NCI-H2107 treated with DMSO at 0.1 percent for 48 hours (cell line): Measurements from ENCODE around the gene SLC38A9.
"Not testable (repeated sequence)": the region's sequence is repeated elsewhere in the genome, so short reads cannot be mapped to it uniquely, and the experiment has no call there.

ENCODE experiments used
- DNase-seq: peaks from one replicate; lab custom pipeline; 2025; ENCODE audit not compliant: unreplicated experiment; lab: John Stamatoyannopoulos, UW

The SLC38A9 gene, protein sequence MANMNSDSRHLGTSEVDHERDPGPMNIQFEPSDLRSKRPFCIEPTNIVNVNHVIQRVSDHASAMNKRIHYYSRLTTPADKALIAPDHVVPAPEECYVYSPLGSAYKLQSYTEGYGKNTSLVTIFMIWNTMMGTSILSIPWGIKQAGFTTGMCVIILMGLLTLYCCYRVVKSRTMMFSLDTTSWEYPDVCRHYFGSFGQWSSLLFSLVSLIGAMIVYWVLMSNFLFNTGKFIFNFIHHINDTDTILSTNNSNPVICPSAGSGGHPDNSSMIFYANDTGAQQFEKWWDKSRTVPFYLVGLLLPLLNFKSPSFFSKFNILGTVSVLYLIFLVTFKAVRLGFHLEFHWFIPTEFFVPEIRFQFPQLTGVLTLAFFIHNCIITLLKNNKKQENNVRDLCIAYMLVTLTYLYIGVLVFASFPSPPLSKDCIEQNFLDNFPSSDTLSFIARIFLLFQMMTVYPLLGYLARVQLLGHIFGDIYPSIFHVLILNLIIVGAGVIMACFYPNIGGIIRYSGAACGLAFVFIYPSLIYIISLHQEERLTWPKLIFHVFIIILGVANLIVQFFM

DNA sequence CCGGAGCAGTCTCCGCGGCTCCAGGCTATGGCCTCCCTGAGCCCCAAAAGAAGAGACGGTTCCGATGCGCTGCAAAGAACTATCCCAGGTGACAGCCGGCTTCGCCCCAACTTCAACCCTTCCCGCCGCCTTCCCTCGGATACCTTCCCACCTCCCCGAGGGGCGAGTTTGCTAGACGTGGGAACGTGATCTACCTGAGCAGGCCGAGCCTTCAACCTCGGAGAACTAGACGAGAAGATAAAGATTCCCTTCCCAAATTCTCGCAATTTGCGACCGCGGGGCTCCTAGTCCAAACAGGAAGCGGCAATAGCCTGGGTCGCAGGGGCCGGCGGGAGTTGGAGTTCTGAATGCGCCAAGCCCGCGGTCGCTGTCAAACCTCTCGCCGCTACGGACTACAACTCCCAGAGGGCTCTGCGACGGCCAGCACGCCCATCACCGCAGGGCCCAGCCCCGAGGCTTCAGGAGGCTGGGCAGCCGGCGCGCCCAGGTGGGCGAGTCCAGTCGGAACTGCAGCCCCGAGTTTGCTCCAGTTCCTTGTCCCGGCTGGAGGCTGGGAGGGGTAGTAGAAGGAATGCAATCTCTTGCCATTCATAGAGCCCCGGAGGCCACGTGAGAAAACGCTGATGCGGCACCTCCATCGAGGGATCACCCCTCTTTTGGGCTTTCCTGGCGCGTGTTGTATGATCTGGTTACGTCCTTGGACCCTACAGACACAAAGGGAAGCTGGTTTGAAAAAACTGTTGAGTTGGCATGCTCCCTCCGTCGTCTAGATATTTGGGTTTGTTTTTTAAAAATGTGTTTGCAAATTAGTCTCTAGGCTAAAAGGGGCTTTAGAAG lies at the start of gene SLC38A9:
TSS of gene SLC38A9 (minus strand) at position 302 of the 837 bp plus-strand sequence. CDS start 14,366 bp downstream, outside the sequence.
- DNase-seq = peak; percentile 79

DNA sequence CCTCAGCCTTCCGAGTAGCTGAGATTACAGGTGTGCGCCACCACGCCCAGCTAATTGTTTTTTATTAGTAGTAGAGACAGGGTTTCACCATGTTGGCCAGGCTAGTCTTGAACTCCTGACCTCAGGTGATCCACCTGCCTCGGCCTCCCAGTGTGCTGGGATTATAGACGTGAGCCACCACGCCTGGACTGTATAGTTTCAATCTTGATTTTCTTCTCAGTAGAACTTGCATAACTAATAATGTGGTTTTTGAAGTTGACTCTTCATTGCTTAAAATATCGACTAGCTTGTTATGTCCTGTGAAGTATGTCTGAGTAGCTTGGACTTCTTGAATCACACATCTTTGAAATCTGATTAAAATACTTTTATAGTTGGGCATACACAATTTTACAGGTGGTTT lies 49.6 kb upstream of the SLC38A9 start:
- not testable (repeated sequence) for DNase-seq

DNA sequence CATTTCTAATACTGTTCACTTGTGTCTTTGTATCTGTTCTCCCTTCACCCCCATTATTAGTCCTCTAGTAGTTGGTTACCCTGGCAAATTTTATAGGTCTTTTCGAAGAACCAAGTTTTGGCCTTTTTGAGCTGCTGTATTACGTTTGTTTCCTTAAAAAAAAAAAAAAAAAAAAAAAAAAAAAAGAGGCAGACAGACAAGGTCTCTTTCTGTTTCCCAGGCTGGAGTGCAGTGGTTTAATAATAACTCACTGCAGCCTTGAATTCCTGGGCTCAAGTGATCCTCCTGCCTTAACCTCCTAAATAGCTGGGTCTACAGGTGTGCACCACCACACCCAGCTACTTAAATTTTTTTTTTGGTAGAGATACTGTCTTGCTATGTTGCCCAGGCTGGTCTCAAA lies 46.6 kb upstream of the SLC38A9 start:
- no peak for DNase-seq

DNA sequence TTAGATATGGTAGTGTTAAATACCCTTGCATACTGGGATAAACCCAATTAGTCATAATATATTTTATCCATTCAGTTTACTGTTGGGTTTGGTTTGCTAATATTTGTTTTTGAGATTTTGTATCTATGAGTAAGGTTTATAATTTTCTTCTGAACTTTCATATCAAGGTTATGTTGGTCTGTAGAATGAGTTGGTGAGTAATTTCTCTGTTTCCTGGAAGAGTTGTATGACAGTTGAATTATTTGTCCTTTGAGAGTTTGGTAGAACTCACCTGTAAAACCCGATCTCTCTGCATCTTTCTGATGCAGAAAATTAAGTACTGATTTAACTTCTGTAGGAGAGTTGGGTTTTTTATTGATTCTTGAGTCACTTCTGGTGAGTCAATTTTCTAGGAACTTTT lies 46.1 kb upstream of the SLC38A9 start:
- no peak for DNase-seq

DNA sequence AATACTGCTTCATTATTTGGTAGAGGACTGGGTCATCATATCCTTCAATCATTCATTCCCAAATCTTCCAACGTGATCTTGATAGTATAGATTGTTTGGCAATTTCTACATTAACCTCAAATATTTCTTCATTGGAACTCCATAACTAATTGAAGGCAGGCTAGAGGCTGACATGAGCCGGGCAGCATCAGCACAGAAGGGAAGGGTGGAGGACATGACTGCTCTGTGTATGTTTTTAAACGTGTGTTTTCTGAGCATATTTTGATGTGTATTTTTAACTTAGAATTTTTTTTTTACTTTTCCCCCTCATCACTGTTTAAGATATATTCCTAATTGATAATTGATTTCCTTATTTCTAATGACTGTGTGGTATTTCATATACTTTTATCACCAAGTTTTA lies 38.4 kb upstream of the SLC38A9 start:
- DNase-seq = no peak

DNA sequence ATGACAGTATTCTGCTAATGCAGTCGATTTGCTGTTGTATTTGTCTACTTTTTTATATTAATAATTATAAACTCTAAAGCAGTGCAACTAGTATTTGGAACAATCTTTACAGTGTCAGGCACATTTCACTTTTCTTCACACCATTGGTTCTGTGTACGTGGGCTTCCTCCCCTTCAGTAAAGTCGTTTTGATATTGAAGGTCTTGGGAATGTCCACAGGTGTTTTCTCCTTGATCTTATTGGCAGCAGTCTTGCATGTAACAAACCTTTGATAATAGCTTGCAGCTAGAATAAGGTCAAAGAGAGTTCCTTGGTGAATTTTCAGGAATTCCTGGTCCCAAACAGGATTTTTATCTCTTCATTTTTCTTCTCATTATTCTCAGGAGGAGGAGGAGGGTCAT lies 37.9 kb upstream of the SLC38A9 start:
- no peak for DNase-seq

DNA sequence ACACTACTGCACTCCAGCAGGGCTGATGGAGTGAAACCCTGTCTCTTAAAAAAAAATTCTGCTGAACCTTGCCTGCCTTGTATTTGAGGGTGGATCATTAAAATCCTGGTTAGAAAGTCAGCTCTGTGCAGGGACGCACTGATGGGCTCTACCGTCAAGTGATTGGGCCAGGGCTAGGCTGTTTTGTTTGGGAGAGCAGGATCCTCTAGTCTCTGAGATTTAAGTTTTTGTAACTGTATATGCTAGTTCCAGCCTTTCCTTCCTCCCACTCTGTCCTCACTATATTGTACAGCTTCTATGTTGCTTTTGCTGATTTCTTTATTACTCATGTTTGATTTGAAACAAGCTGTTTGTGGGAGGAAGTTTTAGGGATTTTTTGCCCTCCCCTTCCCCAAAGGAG lies 37.3 kb upstream of the SLC38A9 start:
- DNase-seq = no peak

DNA sequence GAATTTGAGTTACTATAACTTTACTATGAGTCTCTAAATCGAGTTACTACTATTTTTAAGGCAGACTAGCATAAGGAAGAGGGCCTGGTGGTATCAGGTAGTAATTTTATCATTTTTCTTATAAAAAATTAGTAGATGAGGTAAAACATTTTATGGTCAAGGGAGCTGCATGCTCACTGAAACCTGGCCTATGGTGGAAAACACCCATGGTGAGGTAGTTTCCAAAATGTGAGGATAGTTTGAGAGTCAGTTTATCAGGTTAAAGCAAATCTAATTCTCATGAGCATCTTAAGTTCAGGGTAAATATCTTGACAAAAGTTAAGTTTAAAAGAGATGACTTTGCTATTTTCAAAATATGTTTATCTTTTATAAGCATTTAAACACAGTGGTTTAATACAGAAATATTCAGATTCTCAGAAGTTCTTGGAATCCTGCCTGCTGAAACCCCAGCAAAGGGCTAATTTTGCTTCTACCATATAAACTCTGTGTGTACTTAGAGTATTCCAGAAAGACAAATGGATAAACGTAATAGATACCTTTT lies 35.7 kb upstream of the SLC38A9 start:
- no peak for DNase-seq

DNA sequence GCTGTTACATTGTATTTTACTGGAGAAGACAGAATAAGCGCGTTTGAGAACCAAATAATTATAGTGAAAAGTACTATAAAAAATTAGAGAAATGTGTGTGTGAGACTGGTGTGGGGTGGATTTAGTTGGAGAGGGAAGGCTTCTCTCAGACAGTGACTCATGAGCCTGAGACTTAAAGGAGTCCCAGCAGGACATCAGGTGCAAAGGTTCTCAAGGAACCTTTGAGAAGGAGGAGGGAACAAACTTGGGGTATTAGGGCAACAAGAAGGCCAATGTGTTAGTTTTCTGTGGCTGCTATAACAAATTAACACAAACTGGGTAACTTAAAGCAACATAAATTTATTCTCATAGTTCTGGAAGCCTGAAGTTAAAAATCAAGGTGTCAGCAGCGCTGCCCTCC lies 30.7 kb upstream of the SLC38A9 start:
- DNase-seq = no peak

DNA sequence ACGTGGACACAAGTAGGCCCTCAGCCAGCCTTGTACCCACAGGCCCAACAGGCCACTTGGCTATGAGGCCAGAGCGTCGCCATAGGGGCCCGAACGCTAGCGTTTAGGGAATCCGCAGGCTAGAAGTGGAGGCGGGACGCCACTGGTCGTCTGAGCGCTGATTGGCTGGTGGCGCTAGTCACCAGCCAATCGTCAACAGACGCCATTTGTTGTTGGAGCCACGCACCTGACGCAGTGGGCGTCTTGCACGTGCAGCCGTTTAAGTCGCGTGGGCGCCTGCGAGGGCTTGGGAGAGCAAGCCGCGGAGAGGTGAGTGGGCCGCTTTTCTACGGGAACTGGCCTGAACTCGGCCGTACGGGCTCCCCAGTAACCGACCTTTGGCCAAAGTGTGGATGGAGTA lies 25.7 kb upstream of the SLC38A9 start, which contains the start of gene DDX4:
TSS of gene DDX4 (plus strand) at position 269 of the 400 bp plus-strand sequence. CDS start 903 bp downstream, outside the sequence.
- DNase-seq = no peak

DNA sequence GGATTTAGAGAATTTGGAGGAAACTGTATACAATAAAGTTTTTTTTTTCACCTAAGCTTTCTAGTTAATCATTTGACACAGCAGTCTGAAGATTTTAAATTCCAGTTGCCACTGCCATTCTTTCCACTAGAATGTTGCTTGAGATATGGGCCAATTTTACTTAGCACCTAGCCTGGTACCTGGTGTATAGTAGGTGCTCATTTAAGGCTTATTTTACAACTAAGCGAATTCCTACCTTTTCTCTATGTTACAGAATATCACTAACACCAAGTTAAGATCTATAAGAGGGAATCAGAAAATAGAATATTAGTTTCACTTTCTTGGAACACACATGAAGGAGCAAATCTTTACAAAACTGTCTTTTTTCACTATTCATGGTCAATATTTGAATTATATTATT lies 22.5 kb upstream of the SLC38A9 start:
- no peak for DNase-seq

DNA sequence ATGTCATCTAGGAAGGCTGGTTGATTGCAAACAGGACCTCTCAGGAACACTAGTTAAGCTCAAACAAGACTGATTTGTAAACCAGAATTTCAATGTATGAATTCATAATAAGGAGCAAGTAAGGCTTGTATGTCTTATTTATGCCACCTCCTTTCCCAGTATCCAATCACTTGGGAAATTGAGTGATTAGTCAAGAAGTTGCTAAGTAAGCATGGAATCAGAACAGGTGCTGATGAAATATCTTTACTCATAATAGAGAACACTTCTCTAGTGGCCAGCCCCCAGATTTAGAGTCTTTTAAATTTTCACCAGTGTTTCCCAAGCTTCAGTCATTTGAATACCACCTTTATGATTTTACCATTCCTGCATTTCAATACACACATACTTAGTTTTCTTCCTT lies 20.5 kb upstream of the SLC38A9 start:
- no peak for DNase-seq

DNA sequence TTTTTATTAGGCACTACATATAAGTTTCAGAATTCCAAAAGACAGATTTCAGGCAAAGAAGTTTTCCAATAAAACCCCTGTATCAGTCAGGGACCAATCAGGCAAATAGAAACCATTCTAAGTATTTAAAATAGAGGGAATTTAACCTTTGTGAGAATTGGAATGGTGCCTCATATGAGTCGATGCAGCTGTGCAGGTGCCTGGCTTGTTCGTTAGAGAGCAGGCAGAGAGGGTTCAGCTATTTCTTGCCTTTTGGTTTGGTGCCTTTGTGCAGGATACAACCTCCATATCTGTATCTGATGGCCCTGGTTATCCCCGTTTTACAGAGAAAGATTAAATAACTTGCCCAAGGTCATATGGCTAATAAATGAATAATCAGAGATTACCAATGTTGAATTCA lies 19.7 kb upstream of the SLC38A9 start:
- DNase-seq = no peak

DNA sequence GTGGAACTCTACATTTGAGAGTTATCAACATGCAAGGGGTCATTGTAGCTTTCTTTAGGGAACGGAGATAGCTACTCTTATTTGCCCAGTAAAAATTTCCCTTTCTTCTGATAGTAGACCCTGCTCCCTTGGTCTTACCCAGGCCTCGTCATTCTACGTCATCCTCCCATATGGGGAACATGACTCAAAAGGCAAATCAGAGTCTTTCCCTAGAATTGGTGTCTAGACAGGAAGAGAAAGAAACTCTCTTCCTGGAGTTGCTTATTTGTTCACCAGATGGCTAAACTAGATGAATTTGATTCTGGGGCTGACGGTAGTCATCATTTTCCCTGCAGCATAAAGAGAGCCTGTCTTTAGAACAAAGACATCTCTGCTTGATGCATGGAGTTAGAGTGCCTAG lies 12.2 kb upstream of the SLC38A9 start:
- no peak for DNase-seq

DNA sequence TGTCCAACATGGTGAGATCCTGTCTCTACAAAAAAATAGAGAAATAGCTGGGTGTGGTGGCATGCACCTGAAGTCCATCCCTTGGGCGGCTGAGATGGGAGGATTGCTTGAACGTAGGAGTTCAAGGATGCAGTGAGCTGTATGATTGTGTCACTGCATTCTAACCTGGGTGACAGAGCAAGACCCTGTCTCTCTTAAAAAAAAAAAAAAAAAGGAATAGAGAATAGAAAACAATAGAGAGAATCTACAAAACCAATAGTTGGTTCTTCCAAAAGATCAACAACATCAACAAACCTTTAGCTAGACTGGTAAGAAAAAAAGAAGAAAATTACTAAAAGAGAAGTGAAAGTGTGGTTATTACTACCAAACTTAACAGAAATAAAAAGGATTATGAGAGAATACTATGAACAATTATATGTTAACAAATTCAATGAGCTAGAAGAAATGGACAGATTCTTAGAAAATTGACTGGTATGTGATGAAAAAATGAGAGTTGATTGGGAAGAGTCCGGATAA lies 8.1 kb upstream of the SLC38A9 start:
- no peak for DNase-seq

DNA sequence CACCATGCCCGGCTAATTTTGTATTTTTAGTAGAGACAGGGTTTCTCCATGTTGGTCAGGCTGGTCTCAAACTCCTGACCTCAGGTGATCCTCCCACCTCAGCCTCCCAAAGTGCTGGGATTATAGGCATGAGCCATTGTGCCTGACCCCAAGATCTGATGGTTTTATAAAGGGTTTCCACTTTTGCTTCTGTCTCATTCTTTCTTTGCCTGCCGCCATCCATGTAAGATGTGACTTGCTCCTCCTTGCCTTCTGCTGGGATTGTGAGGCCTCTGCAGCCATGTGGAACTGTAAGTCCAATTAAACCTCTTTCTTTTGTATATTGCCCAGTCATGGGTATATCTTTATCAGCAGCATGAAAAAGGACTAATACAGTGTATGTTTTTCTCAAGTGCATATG lies 6.9 kb upstream of the SLC38A9 start:
- DNase-seq = not testable (repeated sequence)

DNA sequence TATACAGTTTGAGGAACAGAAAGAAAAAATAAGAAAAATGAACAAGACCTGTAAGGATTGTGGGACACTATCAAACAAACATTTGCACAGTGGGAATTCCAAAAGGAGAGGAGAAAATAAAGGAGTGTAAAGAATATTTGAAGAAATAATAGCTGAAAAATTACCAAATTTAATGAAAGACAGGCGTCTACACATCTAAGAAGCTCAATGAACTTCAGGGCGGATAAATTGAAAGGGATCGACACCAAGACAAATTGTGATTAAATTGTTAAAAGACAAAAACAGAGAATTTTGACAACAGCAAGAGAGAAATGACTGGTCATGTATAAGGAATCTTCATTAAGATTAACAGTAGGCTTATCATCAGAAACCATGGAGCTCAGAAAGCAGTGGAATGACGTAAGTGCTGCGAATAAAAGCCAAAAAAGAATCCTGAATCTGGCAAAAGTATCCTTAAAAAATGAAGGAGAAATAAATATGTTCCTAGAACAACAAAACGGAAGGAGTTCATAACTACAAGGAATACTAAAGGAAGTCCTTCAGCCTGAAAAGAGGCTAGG lies 3.5 kb upstream of the SLC38A9 start:
- DNase-seq = no peak

DNA sequence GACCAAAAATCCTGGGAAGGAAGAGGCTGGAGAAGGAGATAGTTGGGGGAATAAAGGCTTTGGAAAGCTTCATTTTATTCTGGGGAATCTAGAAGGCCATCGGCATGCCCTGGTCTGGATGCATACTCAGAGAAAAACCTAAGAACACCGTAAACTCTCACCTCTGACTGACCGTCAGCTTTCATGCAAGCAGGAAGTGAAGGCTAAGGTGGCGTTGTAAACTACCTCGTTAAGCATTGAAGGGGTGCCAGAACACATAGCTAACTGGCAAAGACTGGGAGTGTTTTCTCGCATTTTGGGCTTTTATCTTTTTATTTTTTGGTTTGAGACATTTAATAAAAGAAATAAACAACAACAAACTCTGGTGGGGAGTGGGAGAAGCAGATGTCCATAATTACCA lies 2.6 kb upstream of the SLC38A9 start:
- DNase-seq = no peak

DNA sequence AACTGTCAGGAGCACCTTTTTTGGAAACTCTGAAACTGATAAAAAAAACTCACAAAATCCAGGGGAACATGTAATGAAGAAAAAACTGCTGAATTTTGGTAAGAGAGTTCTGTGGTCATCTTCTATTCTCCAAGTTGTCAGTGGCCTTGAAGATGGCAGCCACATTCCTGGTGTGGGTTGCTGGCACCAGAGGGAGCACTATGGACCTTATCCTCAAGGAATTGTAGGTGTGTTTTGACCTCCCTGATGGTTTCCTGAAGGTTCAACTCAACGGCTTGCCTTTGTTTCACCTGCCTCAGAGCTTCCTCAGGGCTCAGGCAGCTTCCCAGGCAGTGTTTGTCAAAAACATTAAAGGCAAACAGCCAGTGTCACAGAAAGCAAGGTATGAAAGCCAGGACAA lies 2.2 kb upstream of the SLC38A9 start:
- DNase-seq = no peak

DNA sequence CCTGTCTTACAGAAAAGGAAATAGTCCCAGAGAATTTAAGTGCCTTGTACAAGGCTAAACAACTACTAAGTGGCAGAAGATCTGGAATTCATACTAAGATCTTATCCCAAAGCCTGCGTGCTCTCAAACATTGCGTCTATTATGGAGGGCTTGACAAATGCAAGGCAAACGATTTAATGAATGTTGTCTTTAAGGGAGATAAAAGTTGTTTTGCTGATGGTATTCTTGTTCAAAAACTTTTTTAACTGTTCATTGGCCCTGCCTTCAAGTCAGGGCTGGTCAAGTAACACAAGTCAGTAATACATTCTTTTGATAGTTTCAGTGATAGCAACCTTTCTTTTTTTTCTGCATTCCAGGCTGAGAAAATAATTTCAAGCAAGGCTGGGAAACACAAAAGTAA lies 1.7 kb upstream of the SLC38A9 start:
- DNase-seq = no peak

DNA sequence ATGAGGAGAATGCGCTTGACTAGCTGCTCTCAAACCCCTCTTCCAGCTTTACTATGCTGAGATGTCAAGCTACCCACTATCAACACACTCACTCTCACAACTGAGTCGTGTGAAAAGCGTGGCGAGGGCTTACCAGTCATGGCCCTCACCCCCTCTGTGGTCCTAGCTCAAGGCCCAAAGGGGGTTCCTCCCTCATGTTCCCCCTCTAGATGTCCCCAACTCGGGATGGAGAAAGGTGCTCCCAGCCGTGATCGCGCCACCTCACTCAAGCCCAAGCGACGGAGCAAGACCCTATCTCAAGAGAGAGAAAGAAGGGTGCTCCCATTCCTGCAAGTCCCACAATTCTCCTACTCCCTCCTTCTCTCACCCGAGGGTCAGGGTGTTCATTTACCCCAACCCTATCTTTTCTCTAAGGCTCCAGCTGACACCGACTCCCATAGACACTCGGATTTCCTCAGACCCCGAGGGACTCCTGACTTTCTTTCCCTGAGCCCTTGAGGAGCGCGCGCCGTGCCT lies 559 bp downstream of the SLC38A9 start:
- DNase-seq = no peak
